Right atrium auricular region (tissue), 2 donors: Measurements from ENCODE around the gene C1QL3. TPM values are rescaled to one million over a fixed set of nuclear protein-coding genes. Genes with fewer than 3 reads are reported as not detected.

Experiments used
- DNase-seq: peaks from one replicate; pipeline ENCODE4 v3.0.0-alpha.2; 2019; ENCODE audit warnings: low spot score
- H3K27ac ChIP-seq, 2 donors: fragments of 200-600 bp; sonication (generic); 1 replicate in 1 of 2; 2 replicates in 1 of 2; pipeline ENCODE4 v1.5.1; 2016 to 2019
- H3K27me3 ChIP-seq, 2 donors: fragments of 200-600 bp; sonication (generic); one replicate each; pipeline versions ENCODE4 v1.5.1 to v1.6.0; 2017 to 2019
- H3K36me3 ChIP-seq: fragments of 200-600 bp; sonication (generic); one replicate; pipeline ENCODE4 v1.5.1; 2016
- H3K4me1 ChIP-seq, 2 donors: fragments of 200-600 bp; sonication (generic); one replicate each; pipeline versions ENCODE4 v1.5.1 to v1.6.0; 2017 to 2019
- H3K4me3 ChIP-seq, 2 donors: fragments of 200-600 bp; sonication (generic); 1 replicate in 1 of 2; 2 replicates in 1 of 2; pipeline ENCODE4 v1.5.1; 2017 to 2019; ENCODE audit warnings: mild to moderate bottlenecking in 1 of 2, moderate library complexity in 1 of 2
- H3K9me3 ChIP-seq, 2 donors: fragments of 200-600 bp; sonication (generic); one replicate each; pipeline ENCODE4 v1.5.1; 2019
- total RNA-seq, 2 donors: library from RNA; depleted of rRNA; stranded (reverse); fragments of >200 nt; gene quantifications; one replicate each; pipeline ENCODE4 v1.1.0, GENCODE V29; 2016
- TF ChIP-seq, protein P1 (sequence below), 2 donors: fragments of 200-600 bp; sonication (generic); IDR thresholded peaks; one replicate each; pipeline ENCODE4 v1.5.1; 2019; ENCODE audit warnings: antibody characterized with exemption in 2 of 2

Gene C1QL3
- total RNA-seq, 2 donors from 2014 or later, result not detected

- TF ChIP-seq, protein P1, sequence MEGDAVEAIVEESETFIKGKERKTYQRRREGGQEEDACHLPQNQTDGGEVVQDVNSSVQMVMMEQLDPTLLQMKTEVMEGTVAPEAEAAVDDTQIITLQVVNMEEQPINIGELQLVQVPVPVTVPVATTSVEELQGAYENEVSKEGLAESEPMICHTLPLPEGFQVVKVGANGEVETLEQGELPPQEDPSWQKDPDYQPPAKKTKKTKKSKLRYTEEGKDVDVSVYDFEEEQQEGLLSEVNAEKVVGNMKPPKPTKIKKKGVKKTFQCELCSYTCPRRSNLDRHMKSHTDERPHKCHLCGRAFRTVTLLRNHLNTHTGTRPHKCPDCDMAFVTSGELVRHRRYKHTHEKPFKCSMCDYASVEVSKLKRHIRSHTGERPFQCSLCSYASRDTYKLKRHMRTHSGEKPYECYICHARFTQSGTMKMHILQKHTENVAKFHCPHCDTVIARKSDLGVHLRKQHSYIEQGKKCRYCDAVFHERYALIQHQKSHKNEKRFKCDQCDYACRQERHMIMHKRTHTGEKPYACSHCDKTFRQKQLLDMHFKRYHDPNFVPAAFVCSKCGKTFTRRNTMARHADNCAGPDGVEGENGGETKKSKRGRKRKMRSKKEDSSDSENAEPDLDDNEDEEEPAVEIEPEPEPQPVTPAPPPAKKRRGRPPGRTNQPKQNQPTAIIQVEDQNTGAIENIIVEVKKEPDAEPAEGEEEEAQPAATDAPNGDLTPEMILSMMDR (IDR thresholded peaks at IDR 0.05), result peak in 1 of 2 donors; percentile 27
- Histone ChIP-seq H3K4me3 (no peak overlapping the region), H3K9me3 (no peaks in the 10 kb centered on the region), H3K27ac (no peak overlapping the region), H3K36me3 (no peaks in the 10 kb centered on the region), H3K27me3 (no peaks in the 10 kb centered on the region), H3K4me1 (peaks cover 0 to 29% of the 10 kb centered on the region in 2 donors)
- DNase-seq, result no peak
These were observed 2.9 kb downstream of the C1QL3 start for GRCh38 chr10:16518822-16519221.

DNA sequence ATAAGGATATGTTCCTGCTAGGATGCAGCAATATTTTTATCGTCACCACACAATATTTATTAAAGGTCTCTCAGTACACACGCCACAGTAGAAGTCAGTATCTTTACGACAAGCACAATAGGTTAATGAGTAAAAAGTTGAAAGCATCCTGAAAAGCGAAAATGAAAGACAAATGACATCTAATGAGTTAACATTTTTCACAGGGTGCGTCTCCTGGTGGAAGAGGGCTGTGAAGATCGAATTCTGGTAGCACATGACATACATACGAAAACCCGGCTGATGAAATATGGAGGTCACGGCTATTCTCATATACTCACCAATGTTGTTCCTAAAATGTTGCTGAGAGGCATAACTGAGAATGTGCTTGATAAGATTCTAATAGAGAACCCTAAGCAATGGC, 10.8 kb downstream of the C1QL3 start:
- H3K27me3 ChIP-seq, result no peaks in the 10 kb centered on the region
- no peak for DNase-seq
- no peaks in the 10 kb centered on the region for H3K36me3 ChIP-seq
- no peak overlapping the region for H3K27ac ChIP-seq
- H3K4me3 ChIP-seq, result no peak overlapping the region
- H3K4me1 ChIP-seq, result no peaks in the 10 kb centered on the region
- H3K9me3 ChIP-seq, result no peaks in the 10 kb centered on the region
- TF ChIP-seq, protein P1 (IDR thresholded peaks at IDR 0.05), result no peak

DNA sequence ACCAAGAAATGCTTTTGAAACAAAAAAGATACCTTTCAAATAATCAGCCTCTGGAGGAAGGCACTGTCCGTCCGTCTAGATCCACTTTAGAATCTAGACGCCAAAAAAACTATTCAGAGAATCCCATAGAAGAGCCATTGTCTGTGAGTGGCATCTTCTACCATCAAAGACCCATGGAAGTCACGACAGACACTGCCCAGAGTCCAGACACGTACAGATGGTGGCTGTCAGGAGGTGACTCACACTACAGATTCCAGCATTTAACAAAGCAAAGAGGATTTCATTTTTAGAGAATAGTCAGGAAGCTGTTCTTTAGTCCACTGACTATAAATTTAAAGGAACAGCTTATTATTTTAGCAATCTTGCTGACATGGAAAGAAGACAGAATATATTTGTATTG, 11.7 kb downstream of the C1QL3 start:
- DNase-seq, result no peak
- Histone ChIP-seq H3K27me3 (no peaks in the 10 kb centered on the region), H3K27ac (no peak overlapping the region), H3K4me3 (no peak overlapping the region), H3K4me1 (no peaks in the 10 kb centered on the region), H3K9me3 (no peaks in the 10 kb centered on the region), H3K36me3 (no peaks in the 10 kb centered on the region)
- TF ChIP-seq, protein P1 (IDR thresholded peaks at IDR 0.05), result no peak

DNA sequence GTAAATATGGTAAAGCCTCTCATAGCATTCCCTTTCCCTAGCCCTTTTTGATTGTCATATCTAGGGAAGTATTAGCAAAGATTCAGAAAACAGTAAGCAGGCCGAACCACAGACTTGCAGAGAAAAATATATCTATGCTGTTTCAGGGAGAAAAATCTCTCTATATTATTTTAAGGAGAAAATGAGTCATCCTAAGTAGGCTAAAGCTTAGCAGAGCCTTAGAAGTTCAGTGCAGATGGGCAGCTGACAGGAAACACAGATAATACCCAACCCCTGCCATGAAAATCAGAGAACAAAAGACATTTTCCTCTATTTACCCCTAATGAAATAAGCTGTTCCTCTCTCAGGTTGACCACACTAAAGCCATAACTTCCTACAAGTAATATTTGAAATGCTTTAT, 16.5 kb downstream of the C1QL3 start:
- Histone ChIP-seq H3K27me3 (no peaks in the 10 kb centered on the region), H3K27ac (no peak overlapping the region), H3K4me3 (no peak overlapping the region), H3K36me3 (no peaks in the 10 kb centered on the region), H3K4me1 (no peaks in the 10 kb centered on the region), H3K9me3 (no peaks in the 10 kb centered on the region)
- DNase-seq, result no peak
- TF ChIP-seq, protein P1 (IDR thresholded peaks at IDR 0.05), result no peak

DNA sequence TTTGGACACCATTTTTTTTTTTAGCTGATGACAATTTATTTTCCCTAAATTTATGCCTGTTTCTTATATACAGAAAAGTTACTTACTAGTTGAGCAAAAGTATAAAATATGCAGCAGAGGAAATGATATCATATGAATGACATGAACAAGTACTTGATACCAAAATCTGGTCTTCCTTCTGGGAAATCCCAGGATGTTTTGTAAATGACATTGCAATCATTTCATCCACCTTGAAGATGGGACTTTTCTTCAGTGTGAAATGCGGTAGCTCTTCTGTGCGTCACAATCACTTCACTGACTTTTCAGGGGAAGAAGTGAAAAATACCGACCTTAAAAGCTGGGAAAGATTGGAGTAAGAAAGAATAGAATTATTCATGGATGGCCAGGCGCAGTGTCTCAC, 23.8 kb downstream of the C1QL3 start:
- Histone ChIP-seq H3K27me3 (no peaks in the 10 kb centered on the region), H3K9me3 (no peaks in the 10 kb centered on the region), H3K27ac (no peak overlapping the region), H3K4me3 (no peak overlapping the region), H3K36me3 (no peaks in the 10 kb centered on the region), H3K4me1 (no peaks in the 10 kb centered on the region)
- TF ChIP-seq, protein P1 (IDR thresholded peaks at IDR 0.05), result no peak
- no peak for DNase-seq

GRCh38 chr10:16493884-16494536, 27.7 kb downstream of the C1QL3 start:
- no peaks in the 10 kb centered on the region for H3K36me3 ChIP-seq
- no peaks in the 10 kb centered on the region for H3K27me3 ChIP-seq
- DNase-seq, result no peak
- no peaks in the 10 kb centered on the region for H3K9me3 ChIP-seq
- peaks cover 0 to 5% of the 10 kb centered on the region in 2 donors for H3K4me1 ChIP-seq
- H3K4me3 ChIP-seq, result no peak overlapping the region
- no peak overlapping the region for H3K27ac ChIP-seq
- TF ChIP-seq, protein P1 (IDR thresholded peaks at IDR 0.05), result no peak
